Neuronal stem cell (in vitro differentiated cells): ENCODE data around the gene METRN.

Source experiments
- DNase-seq: peaks from one replicate; pipeline ENCODE4 v3.0.0-alpha.2; 2013; ENCODE audit warnings: low spot score
- H2AFZ ChIP-seq: one replicate; pipeline ENCODE4 v1.6.1; 2013; ENCODE audit warnings: mild to moderate bottlenecking, low read length, inconsistent platforms
- H2AK5ac ChIP-seq: 2 replicates; pipeline ENCODE4 v1.6.1; 2013; ENCODE audit warnings: low read depth, mild to moderate bottlenecking, inconsistent platforms, low read length, moderate library complexity, mixed read lengths
- H2BK120ac ChIP-seq: 2 replicates; pipeline ENCODE4 v1.6.1; 2013; ENCODE audit warnings: low read depth, mild to moderate bottlenecking, inconsistent platforms, low read length, moderate library complexity, mixed read lengths
- H2BK12ac ChIP-seq: one replicate; pipeline ENCODE4 v1.6.1; 2013; ENCODE audit warnings: low read length, inconsistent platforms
- H2BK15ac ChIP-seq: 2 replicates; pipeline ENCODE4 v1.6.1; 2013; ENCODE audit warnings: mild to moderate bottlenecking, low read length, inconsistent platforms, mixed read lengths
- H2BK5ac ChIP-seq: one replicate; pipeline ENCODE4 v1.6.1; 2013; ENCODE audit warnings: inconsistent platforms, mild to moderate bottlenecking, low read length, moderate library complexity
- H3K14ac ChIP-seq: one replicate; pipeline ENCODE4 v1.6.1; 2013; ENCODE audit warnings: low read length, inconsistent platforms
- H3K18ac ChIP-seq: 2 replicates; pipeline ENCODE4 v1.6.1; 2013; ENCODE audit warnings: low read length, inconsistent platforms
- H3K23ac ChIP-seq: 2 replicates; pipeline ENCODE4 v1.6.1; 2013; ENCODE audit warnings: low read depth, mild to moderate bottlenecking, mixed read lengths, low read length, inconsistent platforms; ENCODE audit not compliant: poor library complexity
- H3K27ac ChIP-seq: replicated peaks from 3 replicates; pipeline ENCODE4 v1.5.1; 2013; ENCODE audit warnings: low read length, inconsistent platforms
- H3K27me3 ChIP-seq, 3 experiments: 2 replicates each; pipeline ENCODE4 v1.6.1; 2013; ENCODE audit warnings: low read length in 3 of 3, mild to moderate bottlenecking in 2 of 3, inconsistent platforms in 1 of 3, low read depth in 1 of 3, mixed read lengths in 1 of 3, moderate library complexity in 1 of 3; ENCODE audit not compliant: control insufficient read depth in 3 of 3, insufficient read depth in 3 of 3
- H3K36me3 ChIP-seq, 2 donors: replicated peaks in 1 of 2; 2 replicates each; pipeline ENCODE4 v1.6.1; 2013; ENCODE audit warnings: low read length in 2 of 2; ENCODE audit not compliant: control insufficient read depth in 2 of 2, insufficient read depth in 2 of 2
- H3K4ac ChIP-seq: 2 replicates; pipeline ENCODE4 v1.6.1; 2013; ENCODE audit warnings: inconsistent platforms, mild to moderate bottlenecking, low read length, moderate library complexity
- H3K4me1 ChIP-seq, 2 donors: 1 replicate in 1 of 2; 2 replicates in 1 of 2; pipeline ENCODE4 v1.6.1; 2013; ENCODE audit warnings: low read length in 2 of 2, low read depth in 1 of 2; ENCODE audit not compliant: control insufficient read depth in 2 of 2, insufficient read depth in 1 of 2
- H3K4me2 ChIP-seq: one replicate; pipeline ENCODE4 v1.6.1; 2013; ENCODE audit warnings: mild to moderate bottlenecking, low read length, inconsistent platforms; ENCODE audit not compliant: insufficient read depth, poor library complexity, severe bottlenecking
- H3K4me3 ChIP-seq, 2 donors: 2 replicates each; pipeline ENCODE4 v1.5.1; 2013; ENCODE audit warnings: low read length in 2 of 2, mild to moderate bottlenecking in 2 of 2, inconsistent platforms in 1 of 2, moderate library complexity in 1 of 2
- H3K79me1 ChIP-seq: one replicate; pipeline ENCODE4 v1.6.1; 2013; ENCODE audit warnings: low read depth, mild to moderate bottlenecking, inconsistent platforms, low read length, moderate library complexity
- H3K9ac ChIP-seq: one replicate; pipeline ENCODE4 v1.6.1; 2013; ENCODE audit warnings: mild to moderate bottlenecking, low read depth, low read length, inconsistent platforms; ENCODE audit not compliant: poor library complexity
- H3K9me3 ChIP-seq, 2 donors: replicated peaks in 1 of 2; 2 replicates each; pipeline versions ENCODE3 to v1.6.1; 2013; ENCODE audit warnings: low read length in 2 of 2, mild to moderate bottlenecking in 2 of 2, inconsistent platforms in 1 of 2, low read depth in 1 of 2, mixed read lengths in 1 of 2, moderate library complexity in 1 of 2; ENCODE audit not compliant: control insufficient read depth in 2 of 2, insufficient read depth in 1 of 2
- H4K8ac ChIP-seq: one replicate; pipeline ENCODE4 v1.6.1; 2013; ENCODE audit warnings: low read depth, mild to moderate bottlenecking, inconsistent platforms, low read length, moderate library complexity
- H4K91ac ChIP-seq: one replicate; pipeline ENCODE4 v1.6.1; 2013; ENCODE audit warnings: low read length, low read depth, mild to moderate bottlenecking, inconsistent platforms; ENCODE audit not compliant: poor library complexity
- WGBS, 2 donors: extraction: QIAGEN DNeasy Blood & Tissue Kit; methylation state at CpG; one replicate each; pipeline ENCODE4 v1.1.7; 2013; ENCODE audit warnings: missing lambda C conversion rate in 2 of 2, mixed read lengths in 1 of 2; ENCODE audit not compliant: insufficient read length in 2 of 2, insufficient replicate concordance in 1 of 2; ENCODE audit errors: extremely low coverage in 2 of 2; 5-methylcytosine and 5-hydroxymethylcytosine counted together

Gene METRN

GRCh38 chr16:735982-736453, 21.1 kb downstream of the METRN start:
- Histone ChIP-seq H3K4me2 (no peak overlapping the region), H2BK120ac (no peak overlapping the region), H3K27me3 (no peaks in the 10 kb centered on the region), H3K79me1 (peaks cover 9% of the 10 kb centered on the region), H3K9ac (no peak overlapping the region), H3K9me3 (no peaks in the 10 kb centered on the region), H3K4ac (no peak overlapping the region), H3K4me1 (peaks cover 4 to 5% of the 10 kb centered on the region in 2 donors), H3K4me3 (no peak overlapping the region), H3K18ac (no peak overlapping the region), H2AK5ac (no peak overlapping the region), H2BK12ac (no peak overlapping the region), H3K14ac (no peak overlapping the region), H2BK5ac (no peak overlapping the region), H2BK15ac (no peak overlapping the region), H3K23ac (no peak overlapping the region), H2AFZ (no peak overlapping the region), H4K91ac (no peak overlapping the region), H4K8ac (no peak overlapping the region), H3K36me3 (peaks cover 31 to 64% of the 10 kb centered on the region in 2 donors), H3K27ac (no peak overlapping the region)
- no CpG with 5 or more reads among the region's 13 CpGs for WGBS, 2 donors
- no peak for DNase-seq

DNA sequence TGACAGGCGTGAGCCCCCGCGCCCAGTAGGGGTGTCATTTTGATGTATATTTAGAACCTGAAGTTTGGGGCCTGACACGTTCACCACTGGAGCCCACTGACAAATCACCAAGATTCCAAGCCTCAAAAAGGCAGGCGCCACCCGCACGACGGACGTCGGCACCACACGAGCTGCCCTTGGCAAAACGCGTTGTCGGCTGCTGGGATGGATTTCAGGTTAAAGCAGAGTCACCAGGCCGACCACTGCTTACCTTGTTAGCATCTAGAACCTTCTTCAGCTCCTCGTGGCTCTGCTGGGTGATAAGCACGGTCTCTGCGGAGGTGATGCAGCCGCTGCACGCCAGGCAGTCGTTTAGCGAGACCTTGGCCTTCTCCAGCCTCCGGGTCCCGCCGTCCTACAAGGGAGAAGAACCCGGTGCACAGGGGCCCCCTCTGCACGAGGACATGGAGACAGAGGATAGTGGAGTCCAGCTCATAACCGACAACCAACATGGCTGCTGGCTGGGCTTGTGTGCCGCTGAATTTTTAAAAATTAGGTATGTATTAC, 22.1 kb downstream of the METRN start:
- WGBS, 2 donors = no CpG with 5 or more reads among the region's 29 CpGs
- no peak overlapping the region for H2AK5ac ChIP-seq

DNA sequence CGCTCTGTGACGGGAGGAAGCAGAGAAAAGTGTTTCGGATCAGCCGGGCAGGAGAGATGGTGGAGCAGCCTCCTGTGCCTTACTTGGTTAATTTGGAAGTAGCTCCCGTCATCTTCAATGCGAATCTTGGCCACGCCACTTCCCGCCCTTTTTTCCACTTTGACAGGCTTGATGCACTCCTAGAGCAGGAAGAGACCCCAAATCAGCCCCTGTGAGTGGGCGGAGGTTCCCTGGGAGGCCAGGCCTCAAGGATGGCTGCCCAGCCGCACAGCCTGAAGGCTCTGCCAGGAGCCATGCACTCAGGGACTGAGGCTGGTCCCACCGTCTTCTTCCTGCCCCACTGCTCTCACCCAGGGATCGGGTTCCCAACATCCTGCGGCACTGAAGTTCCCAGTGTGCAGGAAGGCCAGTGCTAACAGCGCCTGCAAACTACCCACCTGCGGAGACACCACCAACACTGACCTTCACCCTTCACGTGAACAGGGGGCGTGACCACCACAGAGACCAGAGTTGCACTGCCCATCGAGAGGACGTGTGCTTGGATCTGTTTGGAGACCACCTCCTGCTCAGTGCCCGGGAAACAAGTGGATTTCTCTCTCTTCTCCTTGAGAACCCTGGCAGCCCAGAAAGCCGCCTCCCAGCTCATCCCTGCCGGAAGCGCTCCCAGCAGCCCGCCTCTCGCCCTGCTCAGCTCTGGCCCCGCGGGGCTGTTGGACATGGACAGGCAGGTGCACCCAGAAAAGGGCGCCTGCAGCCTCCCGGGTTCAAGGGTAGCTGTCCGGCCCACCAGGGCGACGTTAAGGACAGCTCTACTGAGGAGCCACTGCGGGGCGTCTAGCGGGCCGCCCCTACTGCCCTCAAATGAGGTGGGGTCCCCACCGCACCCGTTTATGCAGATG, 24.9 kb downstream of the METRN start:
- Histone ChIP-seq H3K36me3 (peaks cover 18 to 31% of the 10 kb centered on the region in 2 donors), H4K8ac (no peak overlapping the region), H2AFZ (peak overlapping the region; percentile 100), H2BK120ac (no peak overlapping the region), H3K14ac (no peak overlapping the region), H2BK5ac (no peak overlapping the region), H3K4ac (no peak overlapping the region), H3K27ac (no peak overlapping the region), H3K4me2 (peak overlapping the region; percentile 96), H3K9ac (peak overlapping the region; percentile 88), H3K4me3 (peak overlapping the region; percentile 84 to 94), H3K23ac (peak overlapping the region; percentile 73), H4K91ac (no peak overlapping the region), H2BK15ac (no peak overlapping the region), H2AK5ac (peak overlapping the region; percentile 90), H3K4me1 (peaks cover 4 to 5% of the 10 kb centered on the region in 2 donors), H2BK12ac (no peak overlapping the region), H3K79me1 (peaks cover 7% of the 10 kb centered on the region), H3K9me3 (no peaks in the 10 kb centered on the region), H3K18ac (peak overlapping the region; percentile 90), H3K27me3 (no peaks in the 10 kb centered on the region)
- no peak for DNase-seq
- WGBS, 2 donors = no CpG with 5 or more reads among the region's 38 CpGs

More for the DNA sequence above, 22.1 kb downstream of the METRN start:
- DNase-seq = no peak
- H3K4me3 ChIP-seq = no peak overlapping the region
- H3K18ac ChIP-seq = no peak overlapping the region
- H2AFZ ChIP-seq = no peak overlapping the region
- peak overlapping the region; percentile 60 for H3K23ac ChIP-seq
- peaks cover 4 to 5% of the 10 kb centered on the region in 2 donors for H3K4me1 ChIP-seq
- no peak overlapping the region for H4K91ac ChIP-seq
- no peak overlapping the region for H3K4ac ChIP-seq
- H3K27me3 ChIP-seq = no peaks in the 10 kb centered on the region
- no peak overlapping the region for H3K4me2 ChIP-seq
- no peak overlapping the region for H2BK15ac ChIP-seq
- no peak overlapping the region for H3K9ac ChIP-seq
- no peak overlapping the region for H4K8ac ChIP-seq
- no peak overlapping the region for H3K14ac ChIP-seq
- no peak overlapping the region for H2BK12ac ChIP-seq
- H3K9me3 ChIP-seq = no peaks in the 10 kb centered on the region
- H3K79me1 ChIP-seq = peaks cover 8% of the 10 kb centered on the region
- H2BK120ac ChIP-seq = no peak overlapping the region
- no peak overlapping the region for H2BK5ac ChIP-seq
- H3K36me3 ChIP-seq = peaks cover 31 to 58% of the 10 kb centered on the region in 2 donors
- H3K27ac ChIP-seq = no peak overlapping the region

GRCh38 chr16:740459-740763, 25.5 kb downstream of the METRN start:
- Histone ChIP-seq H2BK15ac (no peak overlapping the region), H3K4me1 (peaks cover 4 to 5% of the 10 kb centered on the region in 2 donors), H2BK120ac (no peak overlapping the region), H3K23ac (peak overlapping the region; percentile 73), H2AFZ (peak overlapping the region; percentile 100), H4K8ac (no peak overlapping the region), H3K9me3 (no peaks in the 10 kb centered on the region), H3K27me3 (no peaks in the 10 kb centered on the region), H3K4me2 (peak overlapping the region; percentile 96), H3K79me1 (peaks cover 7% of the 10 kb centered on the region), H3K18ac (peak overlapping the region; percentile 90), H4K91ac (no peak overlapping the region), H2AK5ac (peak overlapping the region; percentile 90), H3K9ac (peak overlapping the region; percentile 88), H3K27ac (no peak overlapping the region), H2BK12ac (no peak overlapping the region), H2BK5ac (peak overlapping the region; percentile 66), H3K4ac (peak overlapping the region; percentile 76), H3K36me3 (peaks cover 15 to 26% of the 10 kb centered on the region in 2 donors), H3K4me3 (peak overlapping the region; percentile 84 to 94), H3K14ac (peak overlapping the region; percentile 56)
- DNase-seq = no peak
- no CpG with 5 or more reads among the region's 22 CpGs for WGBS, 2 donors
